IPS-15b (cell line): ENCODE results near the gene ZDHHC17.
A peak's percentile ranks its signal among the peaks of the same experiment; 100 is the strongest.
"Not testable (repeated sequence)": the region's sequence is repeated elsewhere in the genome, so short reads cannot be mapped to it uniquely, and the experiment has no call there.

Experiments used
- H3K27me3 ChIP-seq: one replicate; pipeline ENCODE4 v1.6.1; 2013; ENCODE audit warnings: low read length; ENCODE audit not compliant: control insufficient read depth, insufficient read depth
- H3K36me3 ChIP-seq: one replicate; pipeline ENCODE4 v1.6.1; 2013; ENCODE audit warnings: low read length; ENCODE audit not compliant: control insufficient read depth, insufficient read depth
- H3K4me1 ChIP-seq: one replicate; pipeline ENCODE4 v1.6.1; 2013; ENCODE audit warnings: mild to moderate bottlenecking, low read length; ENCODE audit not compliant: control insufficient read depth, insufficient read depth
- H3K4me3 ChIP-seq: one replicate; pipeline ENCODE4 v1.5.1; 2013; ENCODE audit warnings: low read depth, low read length
- H3K9ac ChIP-seq: one replicate; pipeline ENCODE4 v1.6.1; 2013; ENCODE audit warnings: low read depth, mild to moderate bottlenecking, low read length
- H3K9me3 ChIP-seq: one replicate; pipeline ENCODE4 v1.6.1; 2013; ENCODE audit warnings: mild to moderate bottlenecking, low read length; ENCODE audit not compliant: control insufficient read depth, insufficient read depth

ZDHHC17 gene, protein sequence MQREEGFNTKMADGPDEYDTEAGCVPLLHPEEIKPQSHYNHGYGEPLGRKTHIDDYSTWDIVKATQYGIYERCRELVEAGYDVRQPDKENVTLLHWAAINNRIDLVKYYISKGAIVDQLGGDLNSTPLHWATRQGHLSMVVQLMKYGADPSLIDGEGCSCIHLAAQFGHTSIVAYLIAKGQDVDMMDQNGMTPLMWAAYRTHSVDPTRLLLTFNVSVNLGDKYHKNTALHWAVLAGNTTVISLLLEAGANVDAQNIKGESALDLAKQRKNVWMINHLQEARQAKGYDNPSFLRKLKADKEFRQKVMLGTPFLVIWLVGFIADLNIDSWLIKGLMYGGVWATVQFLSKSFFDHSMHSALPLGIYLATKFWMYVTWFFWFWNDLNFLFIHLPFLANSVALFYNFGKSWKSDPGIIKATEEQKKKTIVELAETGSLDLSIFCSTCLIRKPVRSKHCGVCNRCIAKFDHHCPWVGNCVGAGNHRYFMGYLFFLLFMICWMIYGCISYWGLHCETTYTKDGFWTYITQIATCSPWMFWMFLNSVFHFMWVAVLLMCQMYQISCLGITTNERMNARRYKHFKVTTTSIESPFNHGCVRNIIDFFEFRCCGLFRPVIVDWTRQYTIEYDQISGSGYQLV

DNA sequence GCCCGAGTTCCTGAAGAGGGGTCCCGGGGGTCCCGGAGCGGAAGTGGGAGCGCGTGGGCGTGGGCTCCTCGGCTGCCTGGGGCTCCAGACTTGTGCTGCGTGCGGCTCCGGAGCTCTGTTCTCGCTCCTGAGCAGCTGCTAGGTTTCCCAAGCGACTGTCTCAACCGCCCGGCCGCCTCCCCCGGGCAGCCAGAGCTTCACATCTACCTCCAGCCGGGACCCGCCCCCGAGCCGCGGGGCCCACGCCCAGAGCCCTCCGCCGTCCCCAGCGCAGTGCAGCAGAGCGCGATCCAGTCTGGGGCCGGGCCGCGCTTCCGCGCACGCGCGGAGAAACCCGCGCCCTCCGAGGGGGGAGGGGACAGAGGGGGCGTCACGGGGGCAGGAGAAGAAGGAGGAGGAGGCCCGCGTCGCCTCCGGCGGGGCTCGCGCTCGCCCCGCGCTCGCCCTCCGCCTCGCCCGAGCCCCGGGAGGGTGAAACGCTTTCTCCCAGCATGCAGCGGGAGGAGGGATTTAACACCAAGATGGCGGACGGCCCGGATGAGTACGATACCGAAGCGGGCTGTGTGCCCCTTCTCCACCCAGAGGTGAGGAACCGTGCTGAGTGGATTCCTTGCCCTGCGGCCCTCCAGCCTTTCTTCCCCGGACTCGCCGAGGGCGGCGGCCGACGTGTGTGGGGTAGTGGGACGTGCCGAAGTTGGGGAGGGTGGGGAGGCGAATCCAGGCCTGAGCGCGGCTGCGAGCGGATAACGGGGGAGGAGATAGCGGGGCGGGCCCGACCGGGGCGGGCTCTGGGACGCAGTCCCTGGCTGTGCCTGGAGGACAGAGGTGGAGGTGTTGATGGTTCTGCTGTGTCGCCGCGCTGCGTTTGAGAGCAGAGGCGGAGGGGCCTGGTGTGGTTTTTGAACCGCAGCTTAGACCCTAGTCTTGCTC, at the start of gene ZDHHC17:
Gene ZDHHC17 (plus strand): TSS at position 370 of the 930 bp plus-strand sequence. CDS start 122 bp downstream, at position 492.
- Histone ChIP-seq H3K36me3 (no peaks in the 10 kb centered on the region), H3K9me3 (no peaks in the 10 kb centered on the region), H3K4me1 (peaks cover 3% of the 10 kb centered on the region), H3K4me3 (peak within 1 kb of the TSS; percentile 95), H3K9ac (peak within 1 kb of the TSS; percentile 91), H3K27me3 (no peaks in the 10 kb centered on the region)

DNA sequence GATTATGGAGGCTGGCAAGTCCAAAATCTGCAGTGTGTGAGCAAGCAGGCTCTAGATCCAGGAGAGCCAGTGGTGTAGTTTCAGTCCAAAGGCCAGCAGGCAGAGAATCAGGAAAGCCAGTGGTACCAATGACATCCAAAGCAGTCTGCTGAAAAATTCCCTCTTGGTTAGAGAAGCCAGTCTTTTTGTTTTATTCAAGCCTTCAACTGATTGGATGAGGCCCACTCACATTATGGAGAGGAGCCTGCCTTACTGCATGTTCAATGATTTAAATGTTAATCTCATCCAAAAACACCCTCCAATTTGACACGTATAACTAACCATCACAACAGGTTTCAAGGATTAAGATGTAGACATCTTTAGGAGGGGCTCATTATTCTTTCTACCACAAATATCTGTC, 49.5 kb upstream of the ZDHHC17 start:
- H3K9me3 ChIP-seq = no peaks in the 10 kb centered on the region

DNA sequence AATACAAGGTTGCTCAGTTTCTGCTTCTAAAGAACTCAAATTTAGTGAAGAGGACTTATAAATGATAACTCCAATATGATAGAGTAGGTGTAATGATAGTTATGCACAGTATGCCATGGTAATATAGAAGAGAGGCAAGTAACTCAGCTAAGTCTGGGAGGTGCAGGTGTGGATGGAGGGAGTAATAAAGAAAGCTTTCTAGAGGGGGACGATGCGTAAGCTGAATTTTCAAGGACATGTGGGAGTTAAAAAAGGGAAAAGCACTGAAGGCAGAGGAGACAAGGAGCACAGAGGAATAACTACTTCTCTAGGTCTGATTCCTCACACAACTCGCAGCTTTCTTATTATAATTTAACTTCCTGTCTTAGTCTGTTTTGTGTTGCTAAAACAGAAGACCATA, 49.1 kb upstream of the ZDHHC17 start:
- Histone ChIP-seq H3K9me3 (no peaks in the 10 kb centered on the region), H3K4me1 (peaks cover 9% of the 10 kb centered on the region), H3K4me3 (no peak overlapping the region)

More for the DNA sequence above, 49.5 kb upstream of the ZDHHC17 start:
- no peak overlapping the region for H3K4me3 ChIP-seq
- no peaks in the 10 kb centered on the region for H3K27me3 ChIP-seq
- H3K36me3 ChIP-seq = no peaks in the 10 kb centered on the region
- H3K9ac ChIP-seq = no peak overlapping the region
- H3K4me1 ChIP-seq = peaks cover 9% of the 10 kb centered on the region

DNA sequence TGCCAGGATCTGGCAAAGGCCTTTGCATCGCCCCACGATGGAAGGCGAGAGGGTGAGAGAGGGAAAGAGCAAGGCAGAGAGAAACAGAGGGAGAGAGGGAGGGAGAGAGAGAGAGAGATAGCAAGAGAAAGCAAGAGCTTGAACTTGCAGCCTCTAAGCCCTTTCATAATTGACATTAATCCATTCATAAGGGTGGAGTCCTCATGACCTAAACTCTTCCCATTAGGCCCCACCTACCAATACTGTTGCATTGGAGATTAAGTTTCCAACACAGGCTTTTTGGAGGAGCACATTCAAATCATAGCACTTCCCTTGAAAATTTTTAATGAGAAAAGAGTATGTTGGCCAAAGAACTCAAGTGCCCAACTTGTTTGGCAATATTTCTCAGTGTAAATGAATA, 48.6 kb upstream of the ZDHHC17 start:
- no peaks in the 10 kb centered on the region for H3K9me3 ChIP-seq
- no peaks in the 10 kb centered on the region for H3K36me3 ChIP-seq
- no peak overlapping the region for H3K4me3 ChIP-seq
- H3K9ac ChIP-seq = no peak overlapping the region
- H3K4me1 ChIP-seq = peaks cover 9% of the 10 kb centered on the region
- no peaks in the 10 kb centered on the region for H3K27me3 ChIP-seq

More for the DNA sequence above, 49.1 kb upstream of the ZDHHC17 start:
- Histone ChIP-seq H3K27me3 (no peaks in the 10 kb centered on the region), H3K36me3 (no peaks in the 10 kb centered on the region), H3K9ac (no peak overlapping the region)

DNA sequence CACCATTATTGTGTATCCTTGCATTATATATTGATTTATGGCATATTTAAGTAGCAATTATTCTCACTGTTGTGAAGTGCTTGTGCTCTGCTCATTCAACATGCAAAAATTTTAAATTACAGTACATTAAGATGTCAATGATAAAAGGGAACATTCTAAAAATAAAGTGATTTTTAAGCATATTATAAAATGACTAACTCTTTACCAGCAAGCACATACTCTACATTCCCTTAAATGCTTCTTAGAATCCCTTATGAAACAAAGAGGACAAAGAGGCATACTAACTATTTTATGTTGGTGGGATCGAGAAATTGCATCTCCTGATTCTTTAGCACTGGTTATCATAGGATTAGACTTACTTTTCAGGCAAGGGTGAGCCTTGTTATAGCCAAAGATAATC, 46.6 kb upstream of the ZDHHC17 start:
- H3K9me3 ChIP-seq = no peaks in the 10 kb centered on the region
- H3K27me3 ChIP-seq = no peaks in the 10 kb centered on the region
- H3K4me1 ChIP-seq = peaks cover 9% of the 10 kb centered on the region
- H3K4me3 ChIP-seq = no peak overlapping the region
- H3K36me3 ChIP-seq = no peaks in the 10 kb centered on the region
- no peak overlapping the region for H3K9ac ChIP-seq

DNA sequence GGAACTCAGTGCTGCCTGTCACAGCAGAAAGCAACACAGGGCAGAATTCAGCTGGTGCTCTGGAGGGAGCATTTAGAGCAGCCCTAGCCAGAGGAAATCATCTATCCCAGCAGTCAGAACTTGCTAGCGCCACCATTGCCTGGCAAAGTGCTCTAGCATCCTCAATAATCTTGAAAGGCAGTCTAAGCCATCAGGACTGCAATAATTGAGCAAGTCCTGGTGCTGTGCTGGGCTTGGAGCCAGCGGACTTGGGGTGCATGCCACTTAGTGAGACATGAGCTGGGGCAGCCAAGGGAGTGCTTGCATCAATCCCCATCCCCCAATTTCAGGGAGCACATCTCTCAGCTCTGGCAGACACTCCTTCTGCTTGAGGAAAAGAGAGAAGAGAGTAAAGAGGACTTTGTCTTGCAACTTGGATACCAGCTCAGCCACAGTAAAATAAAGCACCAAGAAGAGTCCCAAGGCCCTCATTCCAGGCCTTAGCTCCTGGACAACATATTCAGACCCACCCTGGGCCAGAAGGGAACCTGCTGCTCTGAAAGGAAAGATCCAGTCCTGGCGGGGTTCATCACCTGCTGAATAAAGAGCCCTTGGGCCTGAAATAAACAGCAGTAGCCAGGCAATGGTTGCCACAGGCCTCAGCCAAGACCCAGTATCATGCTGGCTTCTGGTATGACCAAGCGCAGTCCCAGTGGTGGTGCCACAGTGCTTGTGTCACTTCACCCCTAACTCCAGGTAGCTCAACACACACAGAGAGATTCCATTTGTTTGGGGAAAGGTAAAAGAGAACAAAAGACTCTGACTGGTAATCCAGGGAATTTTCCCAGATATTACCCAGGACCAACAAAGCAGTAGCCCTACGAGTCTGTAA, 44.5 kb upstream of the ZDHHC17 start:
- Histone ChIP-seq H3K9me3 (no peaks in the 10 kb centered on the region), H3K4me3 (no peak overlapping the region), H3K27me3 (no peaks in the 10 kb centered on the region), H3K36me3 (no peaks in the 10 kb centered on the region), H3K9ac (no peak overlapping the region), H3K4me1 (peaks cover 9% of the 10 kb centered on the region)

DNA sequence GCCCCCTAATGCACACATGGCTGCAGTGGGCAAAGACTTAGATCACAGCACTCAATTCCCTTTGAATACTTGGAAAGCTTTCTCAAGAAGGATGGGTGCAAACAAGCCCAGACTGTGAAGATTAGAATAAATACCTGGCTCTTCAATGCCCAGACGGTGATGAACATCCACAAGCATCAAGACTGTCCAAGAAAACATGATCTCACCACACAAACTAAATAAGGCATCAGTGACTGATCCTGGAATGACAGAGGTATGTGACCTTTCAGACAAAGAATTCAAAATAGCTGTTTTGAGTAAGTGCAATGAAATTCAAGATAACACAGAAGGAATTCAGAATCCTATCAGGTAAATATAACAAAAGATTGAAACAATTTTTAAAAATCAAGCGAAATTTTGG, 43.8 kb upstream of the ZDHHC17 start:
- H3K36me3 ChIP-seq = no peaks in the 10 kb centered on the region
- H3K4me1 ChIP-seq = peaks cover 9% of the 10 kb centered on the region
- no peaks in the 10 kb centered on the region for H3K27me3 ChIP-seq
- no peak overlapping the region for H3K9ac ChIP-seq
- H3K4me3 ChIP-seq = no peak overlapping the region
- no peaks in the 10 kb centered on the region for H3K9me3 ChIP-seq

DNA sequence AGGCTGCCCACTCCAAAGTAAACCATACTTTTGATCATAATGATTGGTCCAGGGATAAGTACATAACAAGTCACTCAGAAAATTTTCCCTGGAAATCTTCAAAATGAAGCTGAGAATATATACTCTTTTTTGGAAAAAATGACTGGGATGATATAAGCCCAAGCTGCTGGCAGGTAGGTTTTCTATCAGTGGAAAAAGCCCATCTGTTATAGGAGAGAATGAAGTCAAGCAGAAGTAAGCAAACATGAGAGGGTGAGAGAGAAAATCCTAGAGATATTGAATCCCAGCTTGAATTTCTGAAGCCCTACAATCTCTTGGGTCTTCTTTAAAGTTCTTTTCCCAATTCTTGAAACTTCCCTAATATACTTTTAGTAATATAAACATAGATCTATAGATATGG, 37.3 kb upstream of the ZDHHC17 start:
- Histone ChIP-seq H3K9ac (no peak overlapping the region), H3K4me1 (no peaks in the 10 kb centered on the region), H3K9me3 (no peaks in the 10 kb centered on the region), H3K27me3 (no peaks in the 10 kb centered on the region), H3K36me3 (no peaks in the 10 kb centered on the region), H3K4me3 (no peak overlapping the region)

DNA sequence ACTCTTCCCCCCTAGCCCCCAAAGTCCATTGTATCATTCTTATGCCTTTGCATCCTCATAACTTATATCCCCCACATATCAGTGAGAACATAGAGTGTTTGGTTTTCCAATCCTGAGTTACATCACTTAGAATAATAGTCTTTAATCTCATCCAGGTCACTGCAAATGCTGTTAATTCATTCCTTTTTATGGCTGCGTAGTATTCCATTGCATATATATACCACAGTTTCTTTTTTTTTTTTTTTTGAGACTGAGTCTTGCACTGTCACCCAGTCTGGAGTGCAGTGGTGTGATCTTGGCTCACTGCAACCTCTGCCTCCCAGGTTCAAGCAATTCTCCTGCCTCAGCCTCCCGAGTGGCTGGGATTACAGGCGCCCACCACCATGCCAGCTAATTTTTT, 31.7 kb upstream of the ZDHHC17 start:
- not testable (repeated sequence) for H3K36me3 ChIP-seq, H3K4me3 ChIP-seq, H3K9me3 ChIP-seq, H3K4me1 ChIP-seq, H3K27me3 ChIP-seq, H3K9ac ChIP-seq

DNA sequence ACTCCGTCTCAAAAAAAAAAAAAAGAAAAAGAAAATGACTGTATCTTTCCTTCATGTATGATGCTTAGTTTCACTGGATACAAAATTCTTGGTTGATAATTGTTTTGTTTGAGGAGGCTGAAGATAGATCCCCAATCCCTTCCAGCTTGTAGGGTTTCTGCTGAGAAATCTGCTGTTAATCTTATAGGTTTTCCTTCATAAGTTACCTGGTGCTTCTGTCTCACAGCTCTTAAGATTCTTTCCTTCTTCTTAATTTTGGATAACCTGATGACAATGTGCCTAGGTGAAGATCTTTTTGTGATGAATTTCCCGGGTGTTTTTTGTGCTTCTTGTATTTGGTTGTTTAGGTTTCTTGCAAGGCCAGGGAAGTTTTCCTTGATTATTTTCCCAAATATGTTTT, 26.2 kb upstream of the ZDHHC17 start:
- H3K27me3 ChIP-seq, H3K36me3 ChIP-seq, H3K4me1 ChIP-seq, H3K9ac ChIP-seq, H3K4me3 ChIP-seq, H3K9me3 ChIP-seq: not testable (repeated sequence)
